COLO668 (cell line): ENCODE measurements around the gene PSORS1C1.
A peak's percentile ranks its signal among the peaks of the same experiment; 100 is the strongest.

Experiments used
- DNase-seq: peaks from one replicate; lab custom pipeline; 2025; ENCODE audit not compliant: unreplicated experiment; lab: John Stamatoyannopoulos, UW

Gene PSORS1C1

DNA sequence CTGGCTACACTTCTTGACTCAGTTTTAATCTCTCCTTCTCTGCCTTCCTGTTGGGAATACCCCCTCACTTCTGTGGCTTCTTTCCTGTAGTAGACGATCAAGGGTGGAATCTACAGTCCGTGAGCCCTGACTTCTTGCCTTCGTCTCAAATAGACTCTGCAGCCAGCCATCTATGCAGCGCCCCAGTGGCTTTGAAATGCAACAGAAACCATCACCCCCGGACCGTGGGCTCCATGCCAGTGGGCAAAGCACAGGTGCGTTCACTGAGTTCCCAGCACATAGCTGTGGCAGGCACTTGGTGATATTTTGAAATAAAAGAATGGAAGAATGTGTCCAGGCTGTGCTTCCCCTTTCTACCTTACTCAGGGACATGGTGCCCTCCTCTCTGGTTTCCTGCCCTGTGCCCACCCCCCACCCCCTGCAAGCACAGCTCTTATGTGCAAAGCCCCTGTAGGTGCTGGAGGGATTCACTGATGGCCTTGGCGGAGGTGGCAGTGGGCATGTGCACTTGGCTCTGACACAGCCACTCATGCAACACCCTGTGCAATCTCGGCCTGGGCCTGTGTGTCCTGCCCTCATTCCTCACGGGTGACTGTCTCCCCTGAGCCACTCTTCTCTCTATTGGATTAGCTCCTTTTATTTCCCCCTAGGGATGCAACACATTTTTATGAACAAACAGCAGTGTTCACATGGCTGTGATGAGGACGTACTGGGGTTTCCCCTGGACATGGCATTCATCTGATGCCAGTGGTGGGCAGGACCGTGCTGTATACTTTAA is 11.2 kb downstream of the PSORS1C1 start:
- no peak for DNase-seq

DNA sequence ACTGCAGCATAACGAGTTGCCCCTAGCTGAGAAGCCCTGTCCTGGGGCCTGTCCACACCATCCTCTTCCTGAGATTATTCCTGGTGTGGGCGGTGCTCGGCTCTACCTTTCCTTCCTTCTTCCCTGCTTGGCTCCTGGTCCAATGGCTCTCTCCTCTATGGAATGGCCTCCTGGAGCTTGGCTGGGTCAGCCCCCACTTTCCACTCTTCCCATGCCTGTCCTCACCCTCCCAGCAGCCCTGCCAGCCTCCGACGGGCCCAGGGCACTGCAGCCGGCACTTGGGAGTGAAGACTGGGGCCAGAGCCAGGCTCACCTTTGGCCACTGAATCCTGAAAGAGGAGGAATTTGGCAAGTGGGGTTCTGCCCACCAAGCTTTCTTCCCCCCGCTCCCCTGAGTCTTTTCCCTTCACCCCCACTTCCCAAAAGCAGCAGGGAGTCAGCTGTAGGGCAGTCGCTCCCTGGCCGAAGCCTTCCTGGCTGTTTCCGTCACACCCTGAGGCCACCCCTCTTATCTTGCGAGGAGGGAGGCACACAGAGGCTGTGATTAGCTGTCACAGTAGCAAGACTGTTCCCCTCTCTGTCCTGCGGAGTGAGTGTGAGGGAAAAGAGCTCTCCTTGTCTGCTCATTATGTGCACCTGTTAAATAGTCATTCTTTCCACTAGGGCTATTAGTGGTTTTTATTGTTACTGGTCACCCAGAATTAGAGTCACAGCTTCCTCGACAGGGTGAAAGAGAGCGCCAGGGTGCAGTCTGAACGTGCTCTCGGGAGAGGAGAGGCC is 12.0 kb downstream of the PSORS1C1 start:
- DNase-seq = no peak

DNA sequence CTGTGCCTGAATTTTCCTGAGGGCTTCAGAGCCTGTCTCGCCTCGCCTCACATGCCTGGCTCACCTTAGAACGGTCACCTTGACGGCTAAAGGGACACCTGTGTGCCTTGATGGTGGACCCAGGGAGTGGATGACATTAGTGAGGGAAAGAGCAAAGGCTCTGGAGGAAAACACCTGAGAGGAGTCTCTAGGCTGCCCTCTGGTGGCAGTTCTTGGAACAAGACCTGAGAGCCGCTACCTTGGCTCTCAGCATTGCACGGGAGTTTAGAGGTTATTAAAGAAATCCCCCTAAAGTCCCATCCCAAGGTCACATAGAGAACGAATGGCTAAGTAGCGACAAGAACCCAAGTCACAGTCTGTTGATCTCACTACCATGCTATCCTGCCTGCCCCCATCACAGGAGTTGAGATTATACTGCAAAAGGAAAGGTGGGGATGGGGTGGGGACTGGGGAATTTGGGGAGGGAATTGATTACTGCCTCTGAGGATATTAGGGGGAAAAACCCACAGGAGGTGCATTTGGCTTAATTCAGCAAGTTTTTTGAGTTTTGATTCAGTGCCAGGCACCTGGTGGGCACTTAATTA is 13.6 kb downstream of the PSORS1C1 start:
- DNase-seq = peak; percentile 45

DNA sequence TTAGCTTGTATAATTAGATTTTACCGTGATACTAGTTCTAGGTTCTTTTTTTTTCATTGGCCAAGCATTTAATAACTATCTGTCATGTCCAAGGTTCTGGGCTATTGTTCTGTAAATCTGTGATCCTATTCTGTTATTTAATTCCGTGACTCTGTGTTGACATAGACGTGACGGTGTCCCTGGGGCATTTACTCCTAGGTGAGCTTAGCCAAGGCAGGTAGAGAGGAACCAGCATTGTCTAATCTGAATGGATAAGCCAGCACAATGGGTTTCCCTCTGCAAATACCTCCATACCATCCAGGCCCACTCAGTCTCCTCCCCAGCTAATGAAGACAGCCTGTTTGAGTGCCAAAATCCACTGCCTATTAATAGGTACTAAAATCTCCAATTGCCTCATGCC is 14.5 kb downstream of the PSORS1C1 start:
- no peak for DNase-seq

DNA sequence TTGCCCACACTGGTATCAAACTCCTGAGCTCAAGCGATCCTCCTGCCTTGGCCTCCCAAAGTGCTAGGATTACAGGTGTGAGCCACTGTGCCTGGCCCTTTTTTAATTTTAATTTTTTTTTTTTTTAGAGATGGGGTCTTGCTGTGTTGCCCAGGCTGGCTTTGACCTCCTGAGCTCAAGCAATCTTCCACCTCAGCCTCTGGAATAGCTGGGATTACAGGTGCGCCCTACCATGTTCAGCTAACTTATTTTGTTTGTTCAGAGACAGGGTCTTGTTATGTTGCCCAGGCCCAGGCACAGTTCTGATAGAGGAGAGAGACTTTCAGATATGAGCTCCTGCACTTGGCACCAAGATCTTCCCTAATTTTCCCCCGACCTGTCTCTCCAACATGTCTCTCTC is 16.2 kb downstream of the PSORS1C1 start:
- no peak for DNase-seq

DNA sequence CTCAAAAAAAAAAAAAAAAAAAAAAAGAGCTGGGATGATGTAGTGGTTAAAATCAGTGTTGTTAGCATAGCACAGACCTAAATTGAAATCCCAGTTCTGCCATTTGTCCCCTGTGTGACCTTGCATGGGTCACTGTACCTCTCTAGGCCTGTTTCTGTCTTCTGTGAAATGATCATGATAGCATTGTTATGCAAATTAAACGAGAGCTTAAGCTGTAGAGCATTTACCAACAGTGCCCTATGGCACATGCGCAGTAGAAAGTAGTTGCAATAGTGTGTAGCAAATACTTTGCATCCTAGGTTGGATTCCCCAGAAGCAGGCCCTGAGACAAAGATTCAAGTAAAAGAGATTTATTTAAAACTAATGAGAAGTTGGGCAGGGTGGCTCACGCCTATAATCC is 17.0 kb downstream of the PSORS1C1 start:
- no peak for DNase-seq

DNA sequence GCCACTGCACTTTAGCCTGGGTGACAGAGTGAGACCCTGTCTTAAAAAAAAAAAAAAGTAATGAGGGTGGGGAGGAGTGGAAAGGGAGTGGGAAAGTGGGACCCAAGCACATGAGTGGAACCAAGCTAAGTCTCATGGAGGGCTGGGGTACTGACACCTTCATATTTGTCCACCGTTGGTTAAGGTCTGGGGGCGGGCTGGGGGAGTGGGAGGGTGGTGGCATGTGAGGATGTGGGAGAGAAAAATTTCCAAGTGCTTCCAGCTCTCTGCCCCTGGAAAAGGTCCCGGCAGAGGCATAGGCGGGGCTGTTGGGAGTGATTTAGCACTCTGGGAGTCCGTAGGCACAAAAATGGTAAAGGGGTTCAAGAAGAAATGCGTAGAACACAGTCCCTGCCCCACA is 18.2 kb downstream of the PSORS1C1 start:
- no peak for DNase-seq

DNA sequence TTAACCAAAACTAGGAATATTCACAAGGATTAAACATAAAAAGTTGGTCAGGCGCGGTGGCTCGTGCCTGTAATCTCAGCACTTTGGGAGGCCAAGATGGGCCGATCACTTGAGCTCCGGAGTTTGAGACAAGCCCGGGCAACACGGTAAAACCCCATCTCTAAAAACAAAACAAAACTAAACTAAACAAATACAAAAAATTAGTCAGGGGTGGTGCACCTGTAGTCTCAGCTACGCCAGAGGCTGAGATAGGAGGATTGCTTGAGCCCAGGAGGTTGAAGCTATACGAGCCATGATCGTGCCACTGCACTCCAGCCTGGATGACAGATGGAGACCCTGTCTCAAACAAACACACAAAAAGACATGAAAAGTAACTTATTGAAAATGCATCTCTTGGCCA is 21.1 kb downstream of the PSORS1C1 start:
- no peak for DNase-seq

DNA sequence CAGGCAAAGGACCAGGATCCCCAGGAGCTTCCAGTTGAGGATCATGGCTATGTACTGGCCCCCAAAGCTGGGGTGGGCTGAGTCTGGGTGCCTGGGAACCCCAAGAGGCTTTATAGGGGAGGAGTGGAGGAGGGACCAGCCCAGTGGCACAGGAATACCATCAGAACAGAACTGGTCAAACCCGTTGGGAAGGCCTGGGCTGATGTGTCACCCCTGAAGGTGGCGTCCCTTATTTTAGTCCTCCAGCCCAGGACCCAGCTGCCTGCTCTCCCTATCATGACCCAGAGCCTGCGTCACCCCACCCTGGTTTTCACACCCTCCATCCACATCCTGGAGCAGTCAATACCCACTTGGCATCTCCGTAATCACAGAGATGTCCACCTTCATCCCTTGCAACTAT is 24.4 kb downstream of the PSORS1C1 start, which contains the start of gene PSORS1C2:
TSS of gene PSORS1C2 (minus strand) at position 85 of the 400 bp plus-strand sequence. CDS start at position 45, 40 bp downstream.
- DNase-seq = no peak

DNA sequence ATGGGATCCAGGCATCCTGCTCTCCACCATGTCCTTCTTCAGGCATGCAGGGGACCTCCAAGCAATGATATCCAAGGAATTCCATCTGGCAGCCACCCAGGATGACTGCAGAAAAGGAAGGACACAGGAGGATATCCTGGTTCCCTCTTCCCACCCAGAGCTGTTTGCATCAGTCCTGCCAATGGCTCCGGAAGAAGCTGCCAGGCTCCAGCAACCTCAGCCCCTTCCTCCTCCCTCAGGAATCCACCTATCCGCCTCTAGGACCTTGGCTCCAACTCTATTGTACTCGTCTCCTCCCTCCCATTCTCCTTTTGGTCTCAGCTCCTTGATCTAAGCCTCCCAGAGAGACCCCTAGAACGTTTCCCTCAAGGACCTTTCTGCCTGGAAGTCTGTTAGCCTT is 25.0 kb downstream of the PSORS1C1 start:
- DNase-seq = no peak

DNA sequence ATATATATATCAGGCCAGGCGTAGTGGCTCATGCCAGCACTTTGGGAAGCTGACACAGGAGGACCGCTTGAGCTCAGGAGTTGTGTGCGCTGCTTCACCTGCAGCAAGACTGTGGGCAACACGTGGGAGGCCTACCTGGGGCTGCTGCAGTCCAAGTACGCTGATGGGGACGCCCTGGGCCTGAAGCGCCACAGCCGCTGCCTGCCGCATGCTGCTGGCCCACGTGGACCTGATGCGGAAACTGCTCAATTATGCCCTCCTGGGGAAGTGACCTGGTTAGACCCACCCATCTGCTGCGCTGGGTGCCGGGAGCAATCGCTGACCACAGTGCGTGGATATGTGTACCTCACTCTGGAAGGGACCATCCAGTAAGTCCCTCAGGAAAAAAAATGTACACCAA is 26.0 kb downstream of the PSORS1C1 start:
- DNase-seq = no peak

DNA sequence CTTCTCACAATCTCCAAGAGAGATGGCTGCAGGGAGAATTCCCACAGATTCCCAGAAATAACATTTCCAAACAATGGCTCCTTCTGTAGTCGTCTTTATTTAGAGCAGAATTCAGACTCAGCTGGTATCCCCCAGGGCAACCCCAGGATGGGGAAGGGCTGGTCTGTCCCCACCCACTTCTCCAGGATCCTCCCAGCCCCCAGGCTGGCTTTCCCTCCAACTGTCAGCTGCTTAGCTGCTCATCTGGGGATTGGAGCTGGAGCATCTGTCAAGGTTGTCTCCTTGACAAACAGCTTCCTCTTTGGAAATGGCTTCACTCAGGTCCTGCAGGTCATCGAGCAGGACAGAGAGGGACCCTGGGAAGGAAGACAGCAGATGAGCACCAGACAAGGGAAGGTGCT is 27.8 kb downstream of the PSORS1C1 start:
- DNase-seq = no peak

DNA sequence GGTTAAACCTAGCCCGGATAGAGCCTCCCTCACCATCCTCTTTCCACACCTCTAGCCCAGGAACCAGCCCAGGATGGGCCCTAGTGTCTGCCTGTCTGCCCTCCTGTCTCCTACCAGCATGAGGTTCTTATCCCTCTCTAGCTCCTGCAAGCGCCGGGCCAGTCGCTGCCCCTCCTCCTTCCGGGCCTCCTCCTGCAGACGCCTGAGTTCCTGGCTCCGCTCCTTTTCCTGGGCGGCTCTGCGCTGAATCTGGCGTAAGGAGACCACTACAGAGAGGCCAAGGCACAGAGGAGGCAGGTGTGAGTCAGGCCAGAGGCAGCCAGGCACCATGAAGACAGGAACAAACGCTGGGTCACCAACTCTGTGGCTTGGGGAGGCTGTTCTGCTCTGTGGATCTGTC is 28.5 kb downstream of the PSORS1C1 start:
- no peak for DNase-seq

DNA sequence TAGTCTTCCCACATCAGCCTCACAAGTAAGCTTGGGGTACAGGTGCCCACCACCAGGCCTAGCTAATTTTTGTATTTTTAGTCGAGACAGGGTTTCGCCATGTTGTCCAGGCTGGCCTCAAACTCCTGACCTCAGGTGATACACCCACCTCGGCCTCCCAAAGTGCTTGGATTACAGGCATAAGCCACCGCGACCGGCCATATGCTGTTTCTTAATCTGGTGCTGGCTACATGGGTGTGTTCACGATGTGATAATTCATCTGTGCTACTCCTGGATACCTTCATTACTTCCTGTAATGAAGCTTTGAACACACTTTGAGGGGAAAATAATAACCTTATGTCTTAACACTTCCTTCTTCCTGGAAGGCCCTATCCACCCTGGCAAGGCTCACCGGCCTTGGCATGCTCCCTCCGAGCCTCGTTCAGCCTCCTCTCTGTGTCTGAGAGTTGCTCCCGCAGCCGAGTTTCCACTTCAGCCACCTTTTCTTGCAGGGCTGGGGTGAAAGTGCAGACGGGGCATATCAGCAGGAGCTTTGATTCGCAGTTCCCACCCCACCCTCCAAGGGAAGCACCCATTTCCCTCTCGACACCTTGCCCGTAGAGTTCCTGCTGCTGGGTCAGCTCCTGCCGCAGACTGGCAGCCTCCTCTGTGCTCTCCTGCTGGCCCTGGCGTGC is 29.8 kb downstream of the PSORS1C1 start:
- DNase-seq = no peak

DNA sequence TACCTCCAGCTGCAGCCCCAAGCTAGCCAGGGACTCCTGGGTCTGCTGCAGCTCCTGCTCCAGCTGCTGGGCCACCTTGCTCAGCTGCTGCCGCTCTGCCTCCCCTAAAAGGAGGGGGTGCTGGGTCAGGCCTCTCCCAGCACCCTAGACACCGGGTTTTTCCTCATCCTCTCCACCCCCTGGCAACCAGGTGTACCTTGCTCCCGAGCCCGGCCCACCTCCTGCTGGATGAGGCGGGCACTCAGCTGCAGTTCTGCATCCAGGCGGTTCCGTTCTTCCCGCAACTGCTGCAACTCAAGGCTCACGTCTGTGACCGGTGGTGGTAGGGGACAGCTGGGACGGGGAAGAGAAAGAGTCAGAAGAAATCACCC is 30.4 kb downstream of the PSORS1C1 start:
- no peak for DNase-seq

DNA sequence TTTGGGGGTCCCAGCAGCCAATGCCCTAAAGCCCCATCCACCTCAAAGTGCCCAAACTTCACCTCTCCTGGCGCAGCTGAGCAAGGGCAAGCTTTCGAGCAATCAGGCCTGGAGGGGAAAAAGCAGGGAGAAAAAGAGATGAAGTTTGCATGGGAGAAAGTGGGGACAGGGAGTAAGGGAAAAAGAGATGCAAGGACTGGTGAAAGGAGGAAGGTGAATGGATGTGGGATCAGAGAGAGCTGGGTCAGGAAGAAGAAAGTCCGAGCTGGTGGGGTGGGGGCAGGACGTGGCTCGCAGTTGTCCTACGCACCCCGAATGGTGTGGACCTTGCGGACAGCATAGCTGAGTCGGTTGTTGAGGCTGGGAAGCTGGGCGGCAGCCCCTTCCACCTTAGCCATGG is 30.8 kb downstream of the PSORS1C1 start:
- no peak for DNase-seq

DNA sequence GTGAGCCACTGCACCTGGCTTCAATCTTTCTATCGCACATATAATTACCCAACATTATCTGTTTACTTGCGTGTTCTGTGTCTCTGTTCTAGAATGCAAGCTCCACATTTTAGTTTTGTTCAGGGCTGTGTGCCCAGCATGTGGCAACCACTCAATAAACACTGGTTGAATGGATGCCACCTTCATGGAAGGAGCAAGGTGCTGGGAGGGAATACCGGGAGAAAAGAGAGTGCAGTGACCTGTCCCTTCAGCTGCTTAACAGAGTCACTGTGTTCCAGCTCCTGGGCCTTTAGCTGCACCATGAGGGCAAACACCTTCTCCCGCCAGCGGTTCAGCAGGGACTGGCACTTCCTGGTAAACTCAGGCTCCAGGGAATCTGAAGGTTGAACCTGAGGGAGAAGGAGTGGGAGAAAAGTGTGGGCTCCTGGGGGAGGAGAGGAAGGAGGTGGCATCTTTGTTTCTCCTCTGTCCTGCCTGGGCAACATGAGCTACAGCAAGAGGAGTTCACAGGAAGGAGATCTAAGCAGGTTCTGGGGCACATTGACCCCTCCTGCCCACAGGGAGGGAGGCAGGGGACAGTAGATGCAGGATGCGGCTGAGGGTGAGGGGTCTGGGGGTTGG is 35.3 kb downstream of the PSORS1C1 start:
- no peak for DNase-seq

DNA sequence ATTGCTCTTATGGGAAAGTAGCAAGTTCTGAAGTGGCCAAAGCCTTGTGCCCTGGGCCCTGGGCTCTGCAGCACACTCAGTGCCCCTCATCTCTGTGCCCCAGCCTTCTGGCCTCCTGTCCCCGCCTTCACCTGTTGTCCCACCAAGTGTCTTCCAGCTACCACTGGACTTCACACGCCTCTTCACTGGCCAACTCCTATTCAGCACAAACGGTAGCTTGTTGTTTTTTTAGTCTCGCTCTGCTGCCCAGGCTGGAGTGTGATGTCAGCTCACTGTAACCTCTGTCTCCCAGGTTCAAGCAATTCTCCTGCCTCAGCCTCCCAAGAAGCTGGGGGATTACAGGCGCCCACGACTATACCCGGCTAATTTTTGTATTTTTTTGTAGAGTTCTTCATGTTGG is 38.2 kb downstream of the PSORS1C1 start:
- DNase-seq = peak; percentile 2

DNA sequence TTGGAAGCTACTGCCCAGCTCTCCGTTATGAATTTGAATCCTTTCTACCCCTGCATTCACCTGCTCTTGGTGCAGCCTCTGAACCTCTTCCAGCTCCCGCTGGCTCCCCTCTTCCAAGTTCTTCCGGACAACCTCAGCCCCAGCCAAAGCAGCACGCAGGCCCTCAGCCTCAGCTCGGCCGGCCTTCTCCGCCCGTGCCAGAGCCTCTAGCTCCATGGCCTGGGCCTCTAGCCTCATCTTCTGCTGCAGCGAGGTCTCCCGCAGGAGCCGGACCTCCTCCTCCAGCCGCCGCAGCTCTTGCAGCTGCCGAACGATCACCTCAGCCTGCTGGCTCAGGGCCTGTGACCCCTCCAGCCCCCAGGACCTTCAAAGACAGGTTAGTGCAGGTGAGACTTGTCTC is 39.8 kb downstream of the PSORS1C1 start:
- DNase-seq = no peak

DNA sequence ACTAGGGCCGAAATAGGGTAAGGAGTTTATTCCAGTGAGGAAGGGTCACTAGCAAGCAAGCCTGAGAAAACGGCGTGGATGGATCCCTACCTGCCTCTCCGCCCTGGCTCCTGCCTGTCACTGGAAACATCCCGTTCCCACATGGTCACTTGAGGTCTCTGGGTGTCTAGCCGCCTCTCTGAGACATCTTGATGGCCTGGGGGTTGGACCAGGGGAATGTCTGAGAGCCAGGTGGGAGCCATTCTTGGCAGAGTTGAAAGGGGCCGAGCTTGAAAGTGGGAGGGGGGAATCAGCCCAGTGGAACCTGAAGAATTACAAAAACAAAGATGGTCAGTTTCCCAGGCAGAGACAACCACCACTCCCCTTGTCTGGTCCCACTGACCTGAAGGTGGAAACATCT is 42.0 kb downstream of the PSORS1C1 start:
- DNase-seq = no peak

DNA sequence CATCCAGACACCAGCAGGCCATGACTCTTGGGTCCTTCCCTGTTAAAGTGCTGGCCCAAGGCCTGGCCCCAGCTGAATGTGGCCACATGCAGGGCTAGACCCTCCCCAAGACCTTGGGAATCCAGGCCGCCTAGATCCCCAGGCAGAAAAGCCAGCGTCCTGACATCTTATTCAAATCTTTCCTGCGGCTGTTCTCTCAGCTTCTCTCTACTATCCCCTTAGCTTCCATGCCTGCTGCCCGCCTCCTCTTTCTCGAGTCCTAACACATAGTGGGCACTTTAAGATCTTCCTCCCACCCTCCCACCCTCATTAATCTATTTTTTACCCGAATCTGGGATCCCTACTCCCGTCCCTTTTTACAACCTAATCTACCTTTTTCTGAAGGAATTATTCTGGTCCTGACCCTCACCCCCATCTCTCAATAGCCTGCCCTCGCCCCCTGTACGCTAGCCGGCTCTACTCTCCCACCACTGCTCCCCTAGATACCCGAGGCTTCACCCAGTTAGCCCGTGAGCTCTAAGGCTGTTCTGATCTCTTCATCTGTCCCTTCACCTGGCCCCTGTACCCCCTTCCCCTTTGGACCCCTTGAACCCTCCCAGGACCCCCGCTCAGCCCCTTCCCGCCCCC is 43.0 kb downstream of the PSORS1C1 start, which contains the start of gene CCHCR1:
TSS of gene CCHCR1 (minus strand) at position 290 of the 627 bp plus-strand sequence. CDS start at position 88, 202 bp downstream.
- DNase-seq = no peak
